SU-DHL-6 (cell line): Measurements from ENCODE around the gene AGBL4.

Experiments
- H2AFZ ChIP-seq: fragments of 200-600 bp; sonication (generic); 2 replicates; pipeline ENCODE4 v1.6.1; 2014; ENCODE audit warnings: low read depth, mild to moderate bottlenecking, moderate library complexity, mixed read lengths, antibody characterized with exemption, low read length; ENCODE audit not compliant: severe bottlenecking
- H3F3A ChIP-seq: fragments of 200-600 bp; shearing (Covaris generic); 2 replicates; pipeline ENCODE4 v1.6.0; 2016; ENCODE audit warnings: antibody characterized with exemption, mild to moderate bottlenecking; ENCODE audit not compliant: insufficient read depth
- H3K27ac ChIP-seq: fragments of 200-600 bp; sonication (generic); 2 replicates; pipeline ENCODE4 v1.5.1; 2016; ENCODE audit warnings: low read depth, mild to moderate bottlenecking, low read length, moderate library complexity, mixed read lengths
- H3K27me3 ChIP-seq: fragments of 200-600 bp; sonication (generic), shearing (Covaris generic); 2 replicates; pipeline ENCODE4 v1.6.0; 2014; ENCODE audit warnings: mild to moderate bottlenecking, low read length
- H3K36me3 ChIP-seq: fragments of 200-600 bp; sonication (generic); 2 replicates; pipeline ENCODE4 v1.6.1; 2014; ENCODE audit warnings: mild to moderate bottlenecking, low read length, mixed read lengths
- H3K4me2 ChIP-seq: fragments of 300-600, 200-600 bp; shearing (Covaris generic), sonication (generic); 2 replicates; pipeline ENCODE4 v1.6.0; 2014; ENCODE audit warnings: low read length, low read depth, mild to moderate bottlenecking; ENCODE audit not compliant: poor library complexity, severe bottlenecking
- H3K4me3 ChIP-seq: fragments of 200-600 bp; sonication (generic); 2 replicates; pipeline ENCODE4 v1.5.1; 2014; ENCODE audit warnings: antibody characterized with exemption, low read length, mild to moderate bottlenecking, mixed read lengths; ENCODE audit not compliant: insufficient read depth, poor library complexity, severe bottlenecking
- H3K79me2 ChIP-seq: fragments of 200-600 bp; sonication (generic); 2 replicates; pipeline ENCODE4 v1.6.1; 2014; ENCODE audit warnings: mild to moderate bottlenecking, low read length, moderate library complexity; ENCODE audit not compliant: insufficient read depth
- H3K9ac ChIP-seq: fragments of 200-600 bp; sonication (generic); 2 replicates; pipeline ENCODE4 v1.7.0; 2014; ENCODE audit warnings: mild to moderate bottlenecking, low read length
- H3K9me2 ChIP-seq: fragments of 200-600 bp; sonication (generic); replicated peaks from 2 replicates; pipeline ENCODE4 v1.6.1; 2014; ENCODE audit warnings: low read length; ENCODE audit not compliant: insufficient read depth
- H3K9me3 ChIP-seq: fragments of 200-600 bp; sonication (generic); 2 replicates; pipeline ENCODE4 v1.6.1; 2014; ENCODE audit warnings: low read length, mixed read lengths; ENCODE audit not compliant: insufficient read depth
- H4K20me1 ChIP-seq: fragments of 200-600 bp; sonication (generic); 2 replicates; pipeline ENCODE4 v1.6.1; 2014; ENCODE audit warnings: low read depth, mild to moderate bottlenecking, antibody characterized with exemption, low read length, moderate library complexity, mixed read lengths
- CTCF ChIP-seq: fragments of 200-600 bp; sonication (generic); IDR thresholded peaks from one replicate; pipeline ENCODE4 v1.5.1; 2017; ENCODE audit warnings: antibody characterized with exemption, mild to moderate bottlenecking, low read length, moderate library complexity; ENCODE audit not compliant: insufficient read depth, poor library complexity, severe bottlenecking
- EZH2phosphoT487 ChIP-seq: fragments of 200-600 bp; sonication (generic), shearing (Covaris generic); conservative IDR thresholded peaks from 2 replicates; pipeline ENCODE4 v1.6.1; 2018; ENCODE audit warnings: mild to moderate bottlenecking, antibody characterized with exemption, low read length, moderate library complexity, mixed read lengths

The AGBL4 gene

DNA sequence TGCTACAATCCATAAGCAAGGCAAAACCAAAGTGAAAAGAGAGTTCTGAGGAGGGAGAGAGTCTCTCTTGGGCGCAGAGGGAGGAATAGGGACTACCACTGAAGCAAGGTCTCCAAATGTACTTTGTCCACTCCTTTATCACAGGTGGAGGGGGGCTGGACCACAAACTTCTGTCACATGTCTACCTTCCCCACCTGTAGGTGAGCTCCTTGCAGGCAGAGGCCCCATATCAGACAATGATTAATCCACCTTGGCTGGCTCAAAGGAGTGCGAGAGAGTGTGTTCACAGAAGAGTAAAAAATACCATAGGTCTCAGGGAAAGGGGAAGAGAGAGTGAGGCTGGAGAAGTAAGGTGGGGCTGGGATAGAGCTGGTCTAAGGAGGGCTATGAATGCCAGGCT, 1251.5 kb downstream of the AGBL4 start:
- no peaks in the 10 kb centered on the region for H3K79me2 ChIP-seq
- no peaks in the 10 kb centered on the region for H3K36me3 ChIP-seq

GRCh38 chr1:48771561-48771960, 1252.2 kb downstream of the AGBL4 start:
- Histone ChIP-seq H4K20me1 (no peaks in the 10 kb centered on the region), H3F3A (no peaks in the 10 kb centered on the region), H3K27ac (no peak overlapping the region), H3K9me2 (no peaks in the 10 kb centered on the region), H3K27me3 (no peaks in the 10 kb centered on the region), H3K9me3 (no peaks in the 10 kb centered on the region), H3K4me2 (no peak overlapping the region), H2AFZ (no peak overlapping the region), H3K4me3 (no peak overlapping the region), H3K9ac (no peak overlapping the region), H3K36me3 (no peaks in the 10 kb centered on the region), H3K79me2 (no peaks in the 10 kb centered on the region)
- TF ChIP-seq EZH2phosphoT487 (no peak), CTCF (no peak)

More for the DNA sequence above, 1251.5 kb downstream of the AGBL4 start:
- H4K20me1 ChIP-seq: no peaks in the 10 kb centered on the region
- H3F3A ChIP-seq: no peaks in the 10 kb centered on the region
- no peak overlapping the region for H3K9ac ChIP-seq
- no peak overlapping the region for H3K27ac ChIP-seq
- no peaks in the 10 kb centered on the region for H3K9me3 ChIP-seq
- H3K27me3 ChIP-seq: no peaks in the 10 kb centered on the region
- H3K4me3 ChIP-seq: no peak overlapping the region
- TF ChIP-seq CTCF: no peak
- TF ChIP-seq EZH2phosphoT487: no peak
- no peak overlapping the region for H3K4me2 ChIP-seq
- H3K9me2 ChIP-seq: no peaks in the 10 kb centered on the region
- H2AFZ ChIP-seq: no peak overlapping the region

GRCh38 chr1:48767975-48768510, 1255.7 kb downstream of the AGBL4 start:
- Histone ChIP-seq H3K36me3 (no peaks in the 10 kb centered on the region), H4K20me1 (no peaks in the 10 kb centered on the region), H3K9me2 (no peaks in the 10 kb centered on the region), H2AFZ (no peak overlapping the region), H3K79me2 (no peaks in the 10 kb centered on the region), H3K27ac (no peak overlapping the region), H3F3A (no peaks in the 10 kb centered on the region), H3K9ac (no peak overlapping the region), H3K9me3 (no peaks in the 10 kb centered on the region), H3K4me3 (no peak overlapping the region), H3K27me3 (no peaks in the 10 kb centered on the region), H3K4me2 (no peak overlapping the region)
- TF ChIP-seq EZH2phosphoT487 (no peak), CTCF (no peak)

- no peak overlapping the region for H3K27ac ChIP-seq
- TF ChIP-seq CTCF: no peak
- no peak for TF ChIP-seq EZH2phosphoT487
- H3K4me3 ChIP-seq: no peak overlapping the region
- H3K9me2 ChIP-seq: no peaks in the 10 kb centered on the region
- H3K9ac ChIP-seq: no peak overlapping the region
- H3K79me2 ChIP-seq: no peaks in the 10 kb centered on the region
- no peaks in the 10 kb centered on the region for H3F3A ChIP-seq
- no peaks in the 10 kb centered on the region for H3K36me3 ChIP-seq
- H2AFZ ChIP-seq: no peak overlapping the region
- H3K4me2 ChIP-seq: no peak overlapping the region
- no peaks in the 10 kb centered on the region for H4K20me1 ChIP-seq
- H3K9me3 ChIP-seq: no peaks in the 10 kb centered on the region
- H3K27me3 ChIP-seq: no peaks in the 10 kb centered on the region
Measured at GRCh38 chr1:48765335-48765734, 1258.4 kb downstream of the AGBL4 start.
